GM12892 (cell line): ENCODE results near the gene SDK2.

Experiments used
- POLR2A ChIP-seq: IDR thresholded peaks from 2 replicates; pipeline ENCODE4 v1.6.1; 2011; ENCODE audit warnings: low read depth, low read length, control low read depth
- POLR2AphosphoS5 ChIP-seq: IDR thresholded peaks from 2 replicates; pipeline ENCODE4 v1.6.1; 2011; ENCODE audit warnings: low read depth, low read length, control low read depth
- TAF1 ChIP-seq: IDR thresholded peaks from 2 replicates; pipeline ENCODE4 v1.6.1; 2011; ENCODE audit warnings: low read depth, mild to moderate bottlenecking, control low read depth, low read length, borderline replicate concordance

- TF ChIP-seq POLR2AphosphoS5 (no peak), TAF1 (no peak), POLR2A (no peak)
Observed at GRCh38 chr17:73595931-73596330, 48.3 kb downstream of the SDK2 start.
